HepG2 (cell line): Measurements from ENCODE around the gene SLC13A3. TPM values are rescaled to one million over a fixed set of nuclear protein-coding genes. Genes with fewer than 3 reads are reported as not detected.

Experiments used
- ATAC-seq: fragments of 200-7000 bp; cut with Tn5 transposase; 3 replicates; pipeline ENCODE4 v1.9.1; 2020; ENCODE audit warnings: mild to moderate bottlenecking, moderate library complexity
- BruUV-seq: library from RNA; stranded (reverse); fragments of 400-500 nt; replicated peaks from 2 replicates; lab custom pipeline; 2021; lab: Mats Ljungman, UMichigan
- CTCF ChIA-PET: fragments of 300-600 bp; formaldehyde crosslinking; extraction: SDS; loops from one replicate; lab custom pipeline; 2021; ENCODE audit warnings: low total read pairs, inconsistent platforms, low intra/inter-chr PET ratio; lab: Yijun Ruan, JAX
- POLR2A ChIA-PET: fragments of 350-600 bp; sonication (Branson Sonifier 250); formaldehyde crosslinking; loops from one replicate; lab custom pipeline; 2020; ENCODE audit warnings: antibody characterized with exemption, inconsistent platforms; lab: Yijun Ruan, JAX
- DNase-seq: peaks from one replicate; pipeline ENCODE4 v3.0.0-alpha.2; 2015; ENCODE audit warnings: low spot score
- FAIRE-seq: peaks from 3 replicates; lab custom pipeline; 2011; peaks lifted over from hg19 to GRCh38; lab: Jason Lieb, UNC
- H2AFZ ChIP-seq: one replicate; pipeline ENCODE4 v1.6.1; 2011; ENCODE audit warnings: low read length, inconsistent platforms
- H3K27ac ChIP-seq: fragments of 300-600 bp; 3 replicates; pipeline ENCODE4 v1.8.0; 2011; ENCODE audit warnings: mixed run types, mild to moderate bottlenecking, mixed read lengths, low read length, inconsistent platforms; ENCODE audit not compliant: insufficient read depth; ENCODE audit errors: extremely low read length
- H3K27me3 ChIP-seq, 2 experiments: fragments of 200-600 bp in 1 of 2; 2 replicates in 1 of 2; 3 replicates in 1 of 2; pipeline versions ENCODE4 v1.6.0 to v1.8.0; 2011; ENCODE audit warnings: low read length in 2 of 2, mild to moderate bottlenecking in 2 of 2, moderate library complexity in 2 of 2, inconsistent platforms in 1 of 2; ENCODE audit not compliant: insufficient read depth in 2 of 2, control insufficient read depth in 1 of 2
- H3K36me3 ChIP-seq, 2 experiments: fragments of 200-600 bp in 1 of 2; replicated peaks in 1 of 2; 2 replicates in 1 of 2; 3 replicates in 1 of 2; pipeline versions ENCODE4 v1.5.1 to v1.8.0; 2011; ENCODE audit warnings: low read length in 2 of 2, inconsistent platforms in 1 of 2; ENCODE audit not compliant: insufficient read depth in 2 of 2, control insufficient read depth in 1 of 2
- H3K4me1 ChIP-seq: 2 replicates; pipeline ENCODE4 v1.5.1; 2012; ENCODE audit warnings: low read length, inconsistent platforms; ENCODE audit not compliant: insufficient read depth
- H3K4me2 ChIP-seq: 2 replicates; pipeline ENCODE4 v1.6.0; 2011; ENCODE audit warnings: low read depth, low read length, inconsistent platforms
- H3K4me3 ChIP-seq, 3 experiments: fragments of 200-600 bp in 1 of 3; sonication (generic), shearing (Covaris generic) in 1 of 3; replicated peaks in 1 of 3; 2 replicates each; pipeline ENCODE4 v1.5.1; 2011 to 2016; ENCODE audit warnings: low read length in 3 of 3, inconsistent platforms in 2 of 3, low read depth in 2 of 3, mild to moderate bottlenecking in 2 of 3, control low read depth in 1 of 3, mixed read lengths in 1 of 3; ENCODE audit not compliant: insufficient read depth in 1 of 3
- H3K79me2 ChIP-seq: one replicate; pipeline ENCODE4 v1.6.1; 2011; ENCODE audit warnings: low read length, inconsistent platforms; ENCODE audit not compliant: insufficient read depth
- H3K9ac ChIP-seq: 2 replicates; pipeline ENCODE4 v1.6.0; 2011; ENCODE audit warnings: mild to moderate bottlenecking, low read depth, low read length, inconsistent platforms; ENCODE audit not compliant: insufficient read depth
- H3K9me3 ChIP-seq: 2 replicates; pipeline ENCODE4 v1.5.1; 2012; ENCODE audit warnings: mild to moderate bottlenecking, low read length
- H4K20me1 ChIP-seq: 2 replicates; pipeline ENCODE4 v1.6.0; 2011; ENCODE audit warnings: inconsistent platforms, mild to moderate bottlenecking, low read length, moderate library complexity; ENCODE audit not compliant: insufficient read depth
- MEF2D ChIP-seq: sonication (generic); formaldehyde crosslinking; IDR thresholded peaks from 2 replicates; pipeline ENCODE4 v1.5.1; 2020; ENCODE audit warnings: mild to moderate bottlenecking, missing genetic modification reagents
- NFKB2 ChIP-seq: sonication (generic); formaldehyde crosslinking; IDR thresholded peaks from 2 replicates; pipeline ENCODE4 v1.4.0; 2020; ENCODE audit warnings: missing genetic modification reagents, borderline replicate concordance
- NRL ChIP-seq: sonication (generic); formaldehyde crosslinking; IDR thresholded peaks from 2 replicates; pipeline ENCODE4 v1.5.0; 2020; ENCODE audit warnings: missing genetic modification reagents, mild to moderate bottlenecking, moderate library complexity, borderline replicate concordance
- SALL1 ChIP-seq: sonication (generic); formaldehyde crosslinking; IDR thresholded peaks from 2 replicates; pipeline ENCODE4 v1.8.0; 2022; ENCODE audit warnings: mild to moderate bottlenecking, missing genetic modification reagents
- ZFX ChIP-seq: sonication (generic); formaldehyde crosslinking; IDR thresholded peaks from 2 replicates; pipeline ENCODE4 v1.4.0; 2020; ENCODE audit warnings: mild to moderate bottlenecking, low read depth, missing genetic modification reagents, moderate library complexity
- ZKSCAN1 ChIP-seq: fragments of 150-350 bp; IDR thresholded peaks from 2 replicates; pipeline ENCODE4 v1.6.1; 2014; ENCODE audit warnings: low read length
- ZNF709 ChIP-seq: sonication (generic); formaldehyde crosslinking; IDR thresholded peaks from 2 replicates; pipeline ENCODE4 v1.5.0; 2020; ENCODE audit warnings: mild to moderate bottlenecking, missing genetic modification reagents
- ZNF83 ChIP-seq: sonication (generic); formaldehyde crosslinking; IDR thresholded peaks from 2 replicates; pipeline ENCODE4 v1.4.0; 2020; ENCODE audit warnings: missing genetic modification reagents, mild to moderate bottlenecking, borderline replicate concordance
- ZNF891 ChIP-seq: sonication (generic); formaldehyde crosslinking; IDR thresholded peaks from 2 replicates; pipeline ENCODE4 v1.5.0; 2020; ENCODE audit warnings: mild to moderate bottlenecking, missing genetic modification reagents
- WGBS: methylation state at CpG from one replicate; pipeline ENCODE4 v1.1.6; 2017; ENCODE audit warnings: low lambda C conversion rate; 5-methylcytosine and 5-hydroxymethylcytosine counted together
- in situ Hi-C: cut with HindIII; loops from 2 replicates; pipeline ENCODE4 v1.10.0; 2017; ENCODE audit warnings: low pct_unique_long_range_greater_than_20kb; ENCODE audit not compliant: extremely low pct_ligation_motif_present
- intact Hi-C: fragments of 100-400 bp; cut with micrococcal nuclease; formaldehyde crosslinking; loops from one replicate; pipeline ENCODE4 v1.10.0; 2022; ENCODE audit not compliant: unreplicated experiment
- polyA plus RNA-seq, 8 experiments: library from polyadenylated mRNA; depleted of rRNA in 3 of 8; stranded (reverse) in 7 of 8; unstranded in 1 of 8; fragments of >200 nt; fragmentation: Illumina TruSeq in 4 of 8; extraction: Trizol in 4 of 8; gene quantifications; 2 replicates each; pipeline versions ENCODE4 v1.2.1 to v1.2.3, GENCODE V29; 2011 to 2016; ENCODE audit warnings: low read depth in 4 of 8, missing spikeins in 1 of 8, mixed read lengths in 1 of 8; ENCODE audit not compliant: insufficient read depth in 1 of 8
- total RNA-seq, 5 experiments: library from RNA; depleted of rRNA; stranded (reverse); fragments of >200 nt; fragmentation: Illumina TruSeq; extraction: Trizol; gene quantifications; 2 replicates each; pipeline ENCODE4 v1.2.3, GENCODE V29; 2016; ENCODE audit warnings: low read depth in 1 of 5
- TF ChIP-seq, protein P1 (sequence below): sonication (generic); formaldehyde crosslinking; IDR thresholded peaks from 2 replicates; pipeline ENCODE4 v1.4.0; 2020; ENCODE audit warnings: mild to moderate bottlenecking, low read depth, missing genetic modification reagents
- TF ChIP-seq, protein P2 (sequence below): sonication (generic); formaldehyde crosslinking; IDR thresholded peaks from 2 replicates; pipeline ENCODE4 v1.5.1; 2020; ENCODE audit warnings: mild to moderate bottlenecking, missing genetic modification reagents, moderate library complexity

SLC13A3 gene
- total and polyA plus RNA-seq, 2 of the 13 experiments (the other 11 are each of a cell fraction or from before 2014, with no cell fraction given): 66.5 to 76.0 TPM

DNA sequence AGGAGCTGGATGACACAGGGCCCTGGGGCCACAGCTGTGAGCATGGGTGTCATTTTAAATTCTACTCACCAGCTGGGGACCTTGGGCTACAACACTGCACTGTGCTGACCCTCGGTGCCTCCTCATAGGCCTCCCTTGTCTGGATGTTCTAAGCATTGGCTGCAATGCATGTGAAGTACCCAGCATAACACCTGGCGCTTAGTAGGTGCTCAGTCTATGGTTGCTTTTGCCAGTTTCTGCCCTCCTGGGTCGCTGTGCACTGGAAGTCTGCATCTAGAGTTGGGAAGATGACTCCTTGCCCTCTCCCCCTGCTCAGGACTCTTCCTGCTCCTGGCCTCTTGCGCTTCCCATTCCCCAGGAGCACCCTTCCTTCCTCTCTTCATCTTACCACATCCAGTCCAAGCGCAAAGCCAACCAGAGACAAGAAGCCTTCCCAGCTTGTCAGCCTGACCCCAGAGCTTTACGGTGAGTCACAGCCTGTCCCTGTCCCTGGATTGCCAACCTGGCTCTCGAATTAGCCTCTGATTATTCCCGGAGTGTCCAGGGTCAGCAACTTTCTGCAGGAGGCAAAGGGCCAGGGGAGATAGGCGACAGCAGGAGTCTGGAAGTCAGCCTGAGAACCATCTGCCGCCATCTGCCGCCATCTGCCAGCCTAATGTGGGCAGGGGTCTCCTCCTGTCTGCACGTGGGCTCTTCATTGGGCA is 8.8 kb downstream of the SLC13A3 start:
- no peak overlapping the region for H3K27ac ChIP-seq
- no peak overlapping the region for H3K9ac ChIP-seq
- FAIRE-seq (no peak), DNase-seq (no peak)
- in situ Hi-C loops: no loop called here
- H2AFZ ChIP-seq: no peak overlapping the region
- H4K20me1 ChIP-seq: no peaks in the 10 kb centered on the region
- no TSS peak for BruUV-seq
- TF ChIP-seq MEF2D: no peak
- TF ChIP-seq ZNF83 (CRISPR knock-in tag): no peak
- 0 out of 2 replicates have a peak, but pooled peaks have one; percentile 29 for TF ChIP-seq ZFX (CRISPR knock-in tag)
- TF ChIP-seq SALL1 (CRISPR knock-in tag): peak; percentile 19; the same call in 1 of the 2 replicates
- 0 out of 2 replicates have a peak, but pooled peaks have one; percentile 1 for TF ChIP-seq NFKB2
- peak; percentile 86; the same call in 1 of the 2 replicates for TF ChIP-seq NRL (CRISPR knock-in tag)
- TF ChIP-seq, protein P1, sequence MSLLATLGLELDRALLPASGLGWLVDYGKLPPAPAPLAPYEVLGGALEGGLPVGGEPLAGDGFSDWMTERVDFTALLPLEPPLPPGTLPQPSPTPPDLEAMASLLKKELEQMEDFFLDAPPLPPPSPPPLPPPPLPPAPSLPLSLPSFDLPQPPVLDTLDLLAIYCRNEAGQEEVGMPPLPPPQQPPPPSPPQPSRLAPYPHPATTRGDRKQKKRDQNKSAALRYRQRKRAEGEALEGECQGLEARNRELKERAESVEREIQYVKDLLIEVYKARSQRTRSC (CRISPR knock-in tag): 0 out of 2 replicates have a peak, but pooled peaks have one; percentile 61
- no peak for TF ChIP-seq ZNF709 (CRISPR knock-in tag)
- TF ChIP-seq, protein P2, sequence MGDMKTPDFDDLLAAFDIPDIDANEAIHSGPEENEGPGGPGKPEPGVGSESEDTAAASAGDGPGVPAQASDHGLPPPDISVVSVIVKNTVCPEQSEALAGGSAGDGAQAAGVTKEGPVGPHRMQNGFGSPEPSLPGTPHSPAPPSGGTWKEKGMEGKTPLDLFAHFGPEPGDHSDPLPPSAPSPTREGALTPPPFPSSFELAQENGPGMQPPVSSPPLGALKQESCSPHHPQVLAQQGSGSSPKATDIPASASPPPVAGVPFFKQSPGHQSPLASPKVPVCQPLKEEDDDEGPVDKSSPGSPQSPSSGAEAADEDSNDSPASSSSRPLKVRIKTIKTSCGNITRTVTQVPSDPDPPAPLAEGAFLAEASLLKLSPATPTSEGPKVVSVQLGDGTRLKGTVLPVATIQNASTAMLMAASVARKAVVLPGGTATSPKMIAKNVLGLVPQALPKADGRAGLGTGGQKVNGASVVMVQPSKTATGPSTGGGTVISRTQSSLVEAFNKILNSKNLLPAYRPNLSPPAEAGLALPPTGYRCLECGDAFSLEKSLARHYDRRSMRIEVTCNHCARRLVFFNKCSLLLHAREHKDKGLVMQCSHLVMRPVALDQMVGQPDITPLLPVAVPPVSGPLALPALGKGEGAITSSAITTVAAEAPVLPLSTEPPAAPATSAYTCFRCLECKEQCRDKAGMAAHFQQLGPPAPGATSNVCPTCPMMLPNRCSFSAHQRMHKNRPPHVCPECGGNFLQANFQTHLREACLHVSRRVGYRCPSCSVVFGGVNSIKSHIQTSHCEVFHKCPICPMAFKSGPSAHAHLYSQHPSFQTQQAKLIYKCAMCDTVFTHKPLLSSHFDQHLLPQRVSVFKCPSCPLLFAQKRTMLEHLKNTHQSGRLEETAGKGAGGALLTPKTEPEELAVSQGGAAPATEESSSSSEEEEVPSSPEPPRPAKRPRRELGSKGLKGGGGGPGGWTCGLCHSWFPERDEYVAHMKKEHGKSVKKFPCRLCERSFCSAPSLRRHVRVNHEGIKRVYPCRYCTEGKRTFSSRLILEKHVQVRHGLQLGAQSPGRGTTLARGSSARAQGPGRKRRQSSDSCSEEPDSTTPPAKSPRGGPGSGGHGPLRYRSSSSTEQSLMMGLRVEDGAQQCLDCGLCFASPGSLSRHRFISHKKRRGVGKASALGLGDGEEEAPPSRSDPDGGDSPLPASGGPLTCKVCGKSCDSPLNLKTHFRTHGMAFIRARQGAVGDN (CRISPR knock-in tag): peak; percentile 27
- peak; percentile 93 for TF ChIP-seq ZKSCAN1
- TF ChIP-seq ZNF891: 0 out of 2 replicates have a peak, but pooled peaks have one; percentile 70
- TF ChIP-seq, all 625 proteins: peak for 8
- H3K27me3 ChIP-seq: no peaks in the 10 kb centered on the region
- H3K4me2 ChIP-seq: no peak overlapping the region
- H3K79me2 ChIP-seq: peaks cover 35% of the 10 kb centered on the region
- H3K4me3 ChIP-seq: no peak overlapping the region
- intact Hi-C loops: no loop called here
- no peaks in the 10 kb centered on the region for H3K9me3 ChIP-seq
- H3K36me3 ChIP-seq: peaks cover 5 to 33% of the 10 kb centered on the region in 2 experiments
- POLR2A ChIA-PET: interaction anchor here (1.2 to 2.3 kb wide), 2 partner anchors 11 to 24 kb away, joined by 3 to 7 read pairs; no protein-coding TSS in a partner anchor
- no peak for ATAC-seq
- WGBS: 92% methylated on average over 12 of the region's 12 CpGs
- H3K4me1 ChIP-seq: peaks cover 95% of the 10 kb centered on the region
- CTCF ChIA-PET: no interaction called here
